ENCODE measurements around the gene SIX2.

Gene SIX2

GRCh38 chr2:45000921-45001868 lies 8.1 kb downstream of the SIX2 start:
- DNase-seq, result no peak

- DNase-seq, result no peak
Observed at GRCh38 chr2:45000341-45000901, 8.8 kb downstream of the SIX2 start.

- no peak for DNase-seq
Observed at GRCh38 chr2:44999540-44999939, 9.7 kb downstream of the SIX2 start.

- DNase-seq, result no peak
Observed at GRCh38 chr2:44997963-44998362, 11.3 kb downstream of the SIX2 start.

- no peak for DNase-seq
Observed at GRCh38 chr2:44996356-44996755, 12.9 kb downstream of the SIX2 start.

GRCh38 chr2:44994377-44994776 lies 14.9 kb downstream of the SIX2 start:
- DNase-seq, result no peak

- no peak for DNase-seq
Observed at GRCh38 chr2:44989176-44989575, 20.1 kb downstream of the SIX2 start.

- DNase-seq, result no peak
Observed at GRCh38 chr2:44983836-44984604, 25.2 kb downstream of the SIX2 start.

- peak; percentile 69 for DNase-seq
Observed at GRCh38 chr2:44981714-44982108, 27.5 kb downstream of the SIX2 start.

GRCh38 chr2:44980751-44981713 lies 28.2 kb downstream of the SIX2 start:
- peak; percentile 66 for DNase-seq

GRCh38 chr2:44979581-44979980 lies 29.7 kb downstream of the SIX2 start:
- no peak for DNase-seq

GRCh38 chr2:44975571-44976450 lies 33.4 kb downstream of the SIX2 start:
- no peak for DNase-seq

GRCh38 chr2:44974064-44974715 lies 35.1 kb downstream of the SIX2 start:
- peak; percentile 40 for DNase-seq

- DNase-seq, result no peak
Observed at GRCh38 chr2:44972771-44973535, 36.3 kb downstream of the SIX2 start.

- DNase-seq, result no peak
Observed at GRCh38 chr2:44970846-44971450, 38.3 kb downstream of the SIX2 start.

- DNase-seq, result no peak
Observed at GRCh38 chr2:44969936-44970335, 39.3 kb downstream of the SIX2 start.

GRCh38 chr2:44967727-44968432 lies 41.4 kb downstream of the SIX2 start:
- no peak for DNase-seq

GRCh38 chr2:44967056-44967455 lies 42.2 kb downstream of the SIX2 start:
- no peak for DNase-seq

- DNase-seq, result no peak
Observed at GRCh38 chr2:44965684-44966083, 43.6 kb downstream of the SIX2 start.
